Neural crest cell (in vitro differentiated cells): ENCODE results near the gene KLHL20. TPM values are rescaled to one million over a fixed set of nuclear protein-coding genes. Genes with fewer than 3 reads are reported as not detected.
A peak's percentile ranks its signal among the peaks of the same experiment; 100 is the strongest.
"Not testable (repeated sequence)": the region's sequence is repeated elsewhere in the genome, so short reads cannot be mapped to it uniquely, and the experiment has no call there.

Source experiments
- DNase-seq: peaks from one replicate; pipeline ENCODE4 v3.0.0; 2021; ENCODE audit warnings: low read depth, mixed read lengths, low spot score
- H3K27ac Mint-ChIP-seq: one replicate; pipeline ENCODE4 v1.8.0; 2021; ENCODE audit warnings: mild to moderate bottlenecking, mixed read lengths; ENCODE audit not compliant: unreplicated experiment
- H3K27me3 Mint-ChIP-seq: 2 replicates; pipeline ENCODE4 v1.8.0; 2021; ENCODE audit warnings: low read depth, mild to moderate bottlenecking, mixed read lengths
- H3K36me3 Mint-ChIP-seq: 2 replicates; pipeline ENCODE4 v1.8.0; 2021; ENCODE audit warnings: low read depth, mild to moderate bottlenecking, mixed read lengths
- H3K4me1 Mint-ChIP-seq: 2 replicates; pipeline ENCODE4 v1.8.0; 2021; ENCODE audit warnings: mixed read lengths
- H3K4me3 Mint-ChIP-seq: one replicate; pipeline ENCODE4 v1.8.0; 2021; ENCODE audit warnings: mild to moderate bottlenecking, mixed read lengths
- H3K9me3 Mint-ChIP-seq: 2 replicates; pipeline ENCODE4 v1.8.0; 2021; ENCODE audit warnings: mixed read lengths
- CTCF ChIP-seq: fragments of 200-600 bp; sonication (generic); conservative IDR thresholded peaks from 2 replicates; pipeline ENCODE4 v1.5.0; 2021; ENCODE audit warnings: antibody characterized with exemption, mild to moderate bottlenecking
- total RNA-seq: library from RNA; stranded (reverse); gene quantifications from 2 replicates; pipeline ENCODE4 v1.2.1, GENCODE V29; 2021

KLHL20 gene
- total RNA-seq, 1 donor from 2014 or later = 21.9 TPM

- Mint-ChIP-seq H3K9me3 (no peaks in the 10 kb centered on the region), H3K36me3 (peaks cover 6% of the 10 kb centered on the region), H3K27me3 (no peaks in the 10 kb centered on the region), H3K4me3 (no peak overlapping the region), H3K4me1 (no peaks in the 10 kb centered on the region), H3K27ac (no peak overlapping the region)
- DNase-seq = no peak
- TF ChIP-seq CTCF = no peak
These were observed 88.2 kb downstream of the KLHL20 start for GRCh38 chr1:173802961-173803360.

- H3K4me3 Mint-ChIP-seq, H3K27me3 Mint-ChIP-seq, DNase-seq, H3K27ac Mint-ChIP-seq, H3K4me1 Mint-ChIP-seq: not testable (repeated sequence)
- peaks cover 59% of the 10 kb centered on the region for H3K36me3 Mint-ChIP-seq
- peaks cover 20% of the 10 kb centered on the region for H3K9me3 Mint-ChIP-seq
These were observed 98.9 kb downstream of the KLHL20 start for GRCh38 chr1:173813654-173814053.

- peaks cover 14% of the 10 kb centered on the region for H3K9me3 Mint-ChIP-seq
- H3K4me1 Mint-ChIP-seq = peaks cover 26% of the 10 kb centered on the region
- no peak for DNase-seq
- no peak for TF ChIP-seq CTCF
- no peaks in the 10 kb centered on the region for H3K27me3 Mint-ChIP-seq
- peaks cover 37% of the 10 kb centered on the region for H3K36me3 Mint-ChIP-seq
- H3K4me3 Mint-ChIP-seq = no peak overlapping the region
- no peak overlapping the region for H3K27ac Mint-ChIP-seq
These were observed 103.7 kb downstream of the KLHL20 start for GRCh38 chr1:173818459-173818858.

- DNase-seq = no peak
- Mint-ChIP-seq H3K4me3 (peak overlapping the region; percentile 27), H3K36me3 (peaks cover 8% of the 10 kb centered on the region), H3K27ac (no peak overlapping the region), H3K4me1 (peaks cover 35% of the 10 kb centered on the region), H3K9me3 (no peaks in the 10 kb centered on the region), H3K27me3 (no peaks in the 10 kb centered on the region)
- no peak for TF ChIP-seq CTCF
These were observed 106.9 kb downstream of the KLHL20 start for GRCh38 chr1:173821680-173822079.

GRCh38 chr1:173823781-173824314 is 109.1 kb downstream of the KLHL20 start:
- Mint-ChIP-seq H3K36me3 (no peaks in the 10 kb centered on the region), H3K9me3 (no peaks in the 10 kb centered on the region), H3K4me3 (peak overlapping the region; percentile 94), H3K4me1 (peaks cover 41% of the 10 kb centered on the region), H3K27me3 (no peaks in the 10 kb centered on the region), H3K27ac (peak overlapping the region; percentile 98)
- DNase-seq = no peak
- no peak for TF ChIP-seq CTCF

GRCh38 chr1:173824315-173825081 is 109.7 kb downstream of the KLHL20 start, which contains the start of the genes CENPL and DARS2:
Gene CENPL (minus strand): TSS chr1:173824883. CDS start chr1:173811299, 13,584 bp downstream.
Gene DARS2 (plus strand): TSS chr1:173824673. CDS start chr1:173825230, 557 bp downstream.
- Mint-ChIP-seq H3K27me3 (no peaks in the 10 kb centered on the region), H3K27ac (peak within 1 kb of the TSS; percentile 98), H3K4me1 (peaks cover 41% of the 10 kb centered on the region), H3K4me3 (peak within 1 kb of the TSS; percentile 94), H3K36me3 (no peaks in the 10 kb centered on the region), H3K9me3 (no peaks in the 10 kb centered on the region)
- no peak for TF ChIP-seq CTCF
- peak; percentile 73 for DNase-seq
